B cell (primary cell): ENCODE measurements around the gene TKTL1.

Experiments
- CTCF ChIP-seq: fragments of 200-600 bp; IDR thresholded peaks from one replicate; pipeline ENCODE4 v1.8.0; 2022; ENCODE audit warnings: antibody characterized with exemption, mild to moderate bottlenecking
- EZH2 ChIP-seq: IDR thresholded peaks from 2 replicates; pipeline ENCODE4 v1.6.1; 2012; ENCODE audit warnings: borderline replicate concordance, low read depth, mild to moderate bottlenecking, moderate library complexity, low read length; ENCODE audit not compliant: insufficient read depth, poor library complexity, severe bottlenecking

GRCh38 chrX:154298312-154298711 lies 2.7 kb downstream of the TKTL1 start:
- TF ChIP-seq CTCF (no peak), EZH2 (no peak)
